Peyer's patch (tissue), 4 donors: ENCODE data around the gene RFTN1. TPM values are rescaled to one million over a fixed set of nuclear protein-coding genes. Genes with fewer than 3 reads are reported as not detected.

Source experiments
- DNase-seq, 3 donors: peaks; one replicate each; pipeline ENCODE4 v3.0.0-alpha.2; 2017 to 2019
- H3K27ac ChIP-seq, 4 donors: fragments of 200-600 bp; sonication (generic); one replicate each; pipeline ENCODE4 v1.5.1; 2016 to 2019
- H3K27me3 ChIP-seq, 2 donors: fragments of 200-600 bp; sonication (generic); one replicate each; pipeline ENCODE4 v1.5.1; 2019
- H3K36me3 ChIP-seq, 3 donors: fragments of 200-600 bp; sonication (generic); one replicate each; pipeline ENCODE4 v1.5.1; 2016 to 2019
- H3K4me1 ChIP-seq, 4 donors: fragments of 200-600 bp; sonication (generic); one replicate each; pipeline ENCODE4 v1.5.1; 2016 to 2019
- H3K4me3 ChIP-seq, 4 donors: fragments of 200-600 bp; sonication (generic); 1 replicate in 3 of 4; 2 replicates in 1 of 4; pipeline ENCODE4 v1.5.1; 2016 to 2019; ENCODE audit warnings: mild to moderate bottlenecking in 1 of 4
- H3K9me3 ChIP-seq, 4 donors: fragments of 200-600 bp; sonication (generic); one replicate each; pipeline ENCODE4 v1.5.1; 2016 to 2019; ENCODE audit warnings: mild to moderate bottlenecking in 1 of 4
- CTCF ChIP-seq, 6 experiments: fragments of 450-650 bp in 4 of 6; fragments of 200-600 bp in 2 of 6; sonication (generic) in 1 of 6; IDR thresholded peaks; one replicate each; pipeline ENCODE4 v1.5.1; 2017 to 2019; ENCODE audit warnings: antibody characterized with exemption in 6 of 6, mild to moderate bottlenecking in 3 of 6, moderate library complexity in 1 of 6
- POLR2A ChIP-seq, 2 donors: fragments of 450-650 bp; IDR thresholded peaks; one replicate each; pipeline ENCODE4 v1.5.1; 2017; ENCODE audit warnings: antibody characterized with exemption in 2 of 2, mild to moderate bottlenecking in 2 of 2, moderate library complexity in 2 of 2
- total RNA-seq, 4 donors: library from RNA; depleted of rRNA; stranded (reverse); fragments of >200 nt; gene quantifications; one replicate each; pipeline ENCODE4 v1.1.0, GENCODE V29; 2016

The RFTN1 gene
- total RNA-seq, 4 donors from 2014 or later: 6.1 to 135 (median 32.0) TPM

- H3K27ac ChIP-seq: peak overlapping the region in 1 of 4 donors; percentile 26
- DNase-seq: no peak
- no peaks in the 10 kb centered on the region for H3K9me3 ChIP-seq
- H3K36me3 ChIP-seq: no peaks in the 10 kb centered on the region
- TF ChIP-seq CTCF (IDR thresholded peaks at IDR 0.05): no peak
- no peak for TF ChIP-seq POLR2A (IDR thresholded peaks at IDR 0.05)
- H3K4me1 ChIP-seq: no peaks in the 10 kb centered on the region
- no peak overlapping the region for H3K4me3 ChIP-seq
- no peaks in the 10 kb centered on the region for H3K27me3 ChIP-seq
Measured at GRCh38 chr3:16546186-16547010, 32.9 kb upstream of the RFTN1 start.

GRCh38 chr3:16545413-16546185, 32.1 kb upstream of the RFTN1 start:
- H3K27ac ChIP-seq: peak overlapping the region in 1 of 4 donors; percentile 26

GRCh38 chr3:16543242-16543864, 29.9 kb upstream of the RFTN1 start:
- no peaks in the 10 kb centered on the region for H3K4me1 ChIP-seq
- DNase-seq: no peak
- no peak for TF ChIP-seq POLR2A (IDR thresholded peaks at IDR 0.05)
- TF ChIP-seq CTCF (IDR thresholded peaks at IDR 0.05): no peak
- H3K27me3 ChIP-seq: no peaks in the 10 kb centered on the region
- H3K27ac ChIP-seq: no peak overlapping the region
- no peaks in the 10 kb centered on the region for H3K9me3 ChIP-seq
- H3K4me3 ChIP-seq: no peak overlapping the region
- no peaks in the 10 kb centered on the region for H3K36me3 ChIP-seq

More at GRCh38 chr3:16545413-16546185, 32.1 kb upstream of the RFTN1 start:
- Histone ChIP-seq H3K9me3 (no peaks in the 10 kb centered on the region), H3K27me3 (no peaks in the 10 kb centered on the region), H3K4me3 (no peak overlapping the region), H3K4me1 (no peaks in the 10 kb centered on the region), H3K36me3 (no peaks in the 10 kb centered on the region)
- TF ChIP-seq POLR2A (IDR thresholded peaks at IDR 0.05): no peak
- no peak for TF ChIP-seq CTCF (IDR thresholded peaks at IDR 0.05)
- no peak for DNase-seq

GRCh38 chr3:16538507-16538906, 25.0 kb upstream of the RFTN1 start:
- no peaks in the 10 kb centered on the region for H3K9me3 ChIP-seq
- DNase-seq: no peak
- no peaks in the 10 kb centered on the region for H3K27me3 ChIP-seq
- no peaks in the 10 kb centered on the region for H3K4me1 ChIP-seq
- H3K27ac ChIP-seq: no peak overlapping the region
- no peaks in the 10 kb centered on the region for H3K36me3 ChIP-seq
- H3K4me3 ChIP-seq: no peak overlapping the region
- TF ChIP-seq CTCF (IDR thresholded peaks at IDR 0.05) (no peak), POLR2A (IDR thresholded peaks at IDR 0.05) (no peak)

- TF ChIP-seq CTCF (IDR thresholded peaks at IDR 0.05) (no peak), POLR2A (IDR thresholded peaks at IDR 0.05) (no peak)
- no peak for DNase-seq
- Histone ChIP-seq H3K27ac (no peak overlapping the region), H3K9me3 (no peaks in the 10 kb centered on the region), H3K4me3 (no peak overlapping the region), H3K27me3 (no peaks in the 10 kb centered on the region), H3K4me1 (no peaks in the 10 kb centered on the region), H3K36me3 (no peaks in the 10 kb centered on the region)
Measured at GRCh38 chr3:16536996-16537395, 23.5 kb upstream of the RFTN1 start.
